ENCODE results near the gene HOXD10.

HOXD10 gene

GRCh38 chr2:176150584-176151441, 34.2 kb downstream of the HOXD10 start:
- Histone ChIP-seq H3K9me3 (replicated peaks; ENCODE audit: low read length) (no peaks in the 10 kb centered on the region), H3K4me1 (ENCODE audit: control insufficient read depth, insufficient read depth, low read length) (no peaks in the 10 kb centered on the region), H3K4me2 (ENCODE audit: low read length) (no peak overlapping the region), H3K36me3 (ENCODE audit: insufficient read depth, low read length) (no peaks in the 10 kb centered on the region), H3K27me3 (ENCODE audit: control insufficient read depth, insufficient read depth, low read length) (peaks cover 7% of the 10 kb centered on the region), H3K9ac (ENCODE audit: low read depth, low read length) (no peak overlapping the region), H3K4me3 (ENCODE audit: low read length) (no peak overlapping the region)

- no peak within 1 kb of the TSS for H3K4me3 ChIP-seq (ENCODE audit: low read length)
- H3K27me3 ChIP-seq (ENCODE audit: control insufficient read depth, insufficient read depth, low read length), result peaks cover 9% of the 10 kb centered on the region
- no peaks in the 10 kb centered on the region for H3K4me1 ChIP-seq (ENCODE audit: control insufficient read depth, insufficient read depth, low read length)
Measured at GRCh38 chr2:176151442-176152287, 35.1 kb downstream of the HOXD10 start, which contains the start of gene HOXD4. Gene HOXD4 (plus strand): TSS chr2:176151550. CDS start chr2:176151634, 84 bp downstream.

GRCh38 chr2:176152350-176153181, 36.0 kb downstream of the HOXD10 start:
- H3K4me2 ChIP-seq (ENCODE audit: low read length), result no peak overlapping the region
- H3K36me3 ChIP-seq (ENCODE audit: insufficient read depth, low read length), result no peaks in the 10 kb centered on the region
- H3K9me3 ChIP-seq (replicated peaks; ENCODE audit: low read length), result no peaks in the 10 kb centered on the region
- no peak overlapping the region for H3K4me3 ChIP-seq (ENCODE audit: low read length)
- H3K4me1 ChIP-seq (ENCODE audit: control insufficient read depth, insufficient read depth, low read length), result no peaks in the 10 kb centered on the region
- peaks cover 14% of the 10 kb centered on the region for H3K27me3 ChIP-seq (ENCODE audit: control insufficient read depth, insufficient read depth, low read length)
- no peak overlapping the region for H3K9ac ChIP-seq (ENCODE audit: low read depth, low read length)

More at GRCh38 chr2:176151442-176152287, 35.1 kb downstream of the HOXD10 start, which contains the start of gene HOXD4:
- no peak within 1 kb of the TSS for H3K4me2 ChIP-seq (ENCODE audit: low read length)
- no peaks in the 10 kb centered on the region for H3K9me3 ChIP-seq (replicated peaks; ENCODE audit: low read length)
- H3K9ac ChIP-seq (ENCODE audit: low read depth, low read length), result no peak within 1 kb of the TSS
- H3K36me3 ChIP-seq (ENCODE audit: insufficient read depth, low read length), result no peaks in the 10 kb centered on the region

- H3K9ac ChIP-seq (ENCODE audit: low read depth, low read length), result no peak overlapping the region
- no peak overlapping the region for H3K4me3 ChIP-seq (ENCODE audit: low read length)
- H3K36me3 ChIP-seq (ENCODE audit: insufficient read depth, low read length), result no peaks in the 10 kb centered on the region
- H3K4me1 ChIP-seq (ENCODE audit: control insufficient read depth, insufficient read depth, low read length), result no peaks in the 10 kb centered on the region
- no peaks in the 10 kb centered on the region for H3K9me3 ChIP-seq (replicated peaks; ENCODE audit: low read length)
- no peak overlapping the region for H3K4me2 ChIP-seq (ENCODE audit: low read length)
- H3K27me3 ChIP-seq (ENCODE audit: control insufficient read depth, insufficient read depth, low read length), result peaks cover 26% of the 10 kb centered on the region
Measured at GRCh38 chr2:176154576-176155252, 38.1 kb downstream of the HOXD10 start.

GRCh38 chr2:176155356-176156044, 38.9 kb downstream of the HOXD10 start:
- Histone ChIP-seq H3K27me3 (ENCODE audit: control insufficient read depth, insufficient read depth, low read length) (peaks cover 34% of the 10 kb centered on the region), H3K4me3 (ENCODE audit: low read length) (no peak overlapping the region), H3K4me2 (ENCODE audit: low read length) (no peak overlapping the region), H3K9ac (ENCODE audit: low read depth, low read length) (no peak overlapping the region), H3K36me3 (ENCODE audit: insufficient read depth, low read length) (no peaks in the 10 kb centered on the region), H3K9me3 (replicated peaks; ENCODE audit: low read length) (no peaks in the 10 kb centered on the region), H3K4me1 (ENCODE audit: control insufficient read depth, insufficient read depth, low read length) (no peaks in the 10 kb centered on the region)

- peaks cover 42% of the 10 kb centered on the region for H3K27me3 ChIP-seq (ENCODE audit: control insufficient read depth, insufficient read depth, low read length)
- H3K9me3 ChIP-seq (replicated peaks; ENCODE audit: low read length), result no peaks in the 10 kb centered on the region
- no peak overlapping the region for H3K9ac ChIP-seq (ENCODE audit: low read depth, low read length)
- H3K4me3 ChIP-seq (ENCODE audit: low read length), result no peak overlapping the region
- no peaks in the 10 kb centered on the region for H3K36me3 ChIP-seq (ENCODE audit: insufficient read depth, low read length)
- H3K4me2 ChIP-seq (ENCODE audit: low read length), result no peak overlapping the region
- no peaks in the 10 kb centered on the region for H3K4me1 ChIP-seq (ENCODE audit: control insufficient read depth, insufficient read depth, low read length)
Measured at GRCh38 chr2:176156301-176156806, 39.8 kb downstream of the HOXD10 start.

GRCh38 chr2:176156807-176157498, 40.4 kb downstream of the HOXD10 start, which contains the start of gene HOXD3:
Gene HOXD3 (plus strand): TSS chr2:176157307. CDS start chr2:176169115, 11,808 bp downstream.
- peaks cover 3% of the 10 kb centered on the region for H3K4me1 ChIP-seq (ENCODE audit: control insufficient read depth, insufficient read depth, low read length)
- H3K36me3 ChIP-seq (ENCODE audit: insufficient read depth, low read length), result no peaks in the 10 kb centered on the region
- H3K4me3 ChIP-seq (ENCODE audit: low read length), result no peak within 1 kb of the TSS
- no peak within 1 kb of the TSS for H3K9ac ChIP-seq (ENCODE audit: low read depth, low read length)
- H3K9me3 ChIP-seq (replicated peaks; ENCODE audit: low read length), result no peaks in the 10 kb centered on the region
- H3K4me2 ChIP-seq (ENCODE audit: low read length), result no peak within 1 kb of the TSS
- H3K27me3 ChIP-seq (ENCODE audit: control insufficient read depth, insufficient read depth, low read length), result peaks cover 48% of the 10 kb centered on the region

GRCh38 chr2:176157499-176158185, 41.1 kb downstream of the HOXD10 start:
- no peaks in the 10 kb centered on the region for H3K36me3 ChIP-seq (ENCODE audit: insufficient read depth, low read length)
- peaks cover 55% of the 10 kb centered on the region for H3K27me3 ChIP-seq (ENCODE audit: control insufficient read depth, insufficient read depth, low read length)
- H3K4me2 ChIP-seq (ENCODE audit: low read length), result no peak overlapping the region
- no peak overlapping the region for H3K9ac ChIP-seq (ENCODE audit: low read depth, low read length)
- H3K9me3 ChIP-seq (replicated peaks; ENCODE audit: low read length), result no peaks in the 10 kb centered on the region
- no peak overlapping the region for H3K4me3 ChIP-seq (ENCODE audit: low read length)
- peaks cover 3% of the 10 kb centered on the region for H3K4me1 ChIP-seq (ENCODE audit: control insufficient read depth, insufficient read depth, low read length)

GRCh38 chr2:176158186-176158591, 41.6 kb downstream of the HOXD10 start:
- no peaks in the 10 kb centered on the region for H3K36me3 ChIP-seq (ENCODE audit: insufficient read depth, low read length)
- H3K9me3 ChIP-seq (replicated peaks; ENCODE audit: low read length), result no peaks in the 10 kb centered on the region
- H3K4me3 ChIP-seq (ENCODE audit: low read length), result no peak overlapping the region
- H3K27me3 ChIP-seq (ENCODE audit: control insufficient read depth, insufficient read depth, low read length), result peaks cover 61% of the 10 kb centered on the region
- no peak overlapping the region for H3K4me2 ChIP-seq (ENCODE audit: low read length)
- peaks cover 3% of the 10 kb centered on the region for H3K4me1 ChIP-seq (ENCODE audit: control insufficient read depth, insufficient read depth, low read length)
- H3K9ac ChIP-seq (ENCODE audit: low read depth, low read length), result no peak overlapping the region

Measured in skeletal muscle satellite cell (primary cell).